ENCODE measurements around the gene MRPL43.

The MRPL43 gene

GRCh38 chr10:100966887-100967286 lies 20.4 kb downstream of the MRPL43 start:
- no peak for DNase-seq (ENCODE audit: low read depth)

- no peak for DNase-seq (ENCODE audit: low read depth)
Measured at GRCh38 chr10:100965820-100966219, 21.5 kb downstream of the MRPL43 start.

DNA sequence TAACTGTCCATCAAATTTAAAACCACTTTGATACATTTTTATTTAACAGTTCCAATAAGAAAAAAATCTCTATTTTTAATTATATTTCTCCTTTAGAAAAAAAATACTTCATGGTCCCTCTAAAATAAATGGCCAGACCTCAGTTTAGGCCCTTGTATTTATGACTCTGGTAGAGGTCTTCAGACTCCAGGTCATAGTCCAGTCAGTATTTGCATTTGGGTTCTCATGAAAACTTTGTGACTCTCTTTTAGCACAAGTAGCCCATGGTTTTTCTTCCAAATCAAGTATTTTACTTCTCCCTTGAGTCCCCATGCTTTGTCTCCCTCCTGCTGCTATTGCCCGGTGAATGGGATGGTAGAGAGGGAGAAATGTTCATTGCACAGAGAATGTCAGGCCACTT lies 23.5 kb downstream of the MRPL43 start:
- no peak for DNase-seq (ENCODE audit: low read depth)

DNA sequence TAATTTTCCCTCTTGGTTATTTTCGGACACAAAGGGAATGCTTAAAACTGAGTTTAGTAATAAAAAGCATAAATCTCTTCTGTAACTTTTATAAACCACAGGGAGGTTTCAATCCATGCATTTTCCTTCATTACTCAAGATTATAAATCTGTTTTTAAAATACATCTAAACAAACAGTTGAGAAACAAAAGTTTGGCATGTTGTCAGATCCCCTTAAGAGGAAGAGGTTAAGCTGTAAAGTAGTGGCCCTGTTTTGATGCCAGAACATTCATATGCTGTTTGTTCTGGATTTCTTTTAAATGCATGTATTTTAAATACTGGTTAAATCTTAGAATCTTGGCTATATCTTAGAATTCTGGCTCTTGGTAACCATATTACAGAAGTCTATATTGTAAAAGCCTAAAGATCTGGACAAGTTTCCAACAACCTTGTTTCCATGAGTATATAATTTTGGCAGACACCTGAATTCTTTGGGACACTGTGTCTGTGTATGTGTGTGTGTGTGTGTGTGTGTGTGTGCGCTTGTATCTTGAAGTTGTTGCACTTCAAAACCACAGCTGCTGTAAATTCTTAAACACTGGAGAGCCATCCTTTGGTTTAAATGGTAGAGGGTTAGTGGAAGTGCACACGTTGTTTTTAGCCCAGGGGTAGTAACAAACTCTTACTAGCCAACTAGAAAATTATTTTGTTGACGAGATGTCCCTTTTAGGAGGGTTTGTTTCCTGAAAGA lies 24.8 kb downstream of the MRPL43 start:
- no peak for DNase-seq (ENCODE audit: low read depth)

- DNase-seq (ENCODE audit: low read depth), result no peak
Measured at GRCh38 chr10:100960251-100960650, 27.0 kb downstream of the MRPL43 start.

DNA sequence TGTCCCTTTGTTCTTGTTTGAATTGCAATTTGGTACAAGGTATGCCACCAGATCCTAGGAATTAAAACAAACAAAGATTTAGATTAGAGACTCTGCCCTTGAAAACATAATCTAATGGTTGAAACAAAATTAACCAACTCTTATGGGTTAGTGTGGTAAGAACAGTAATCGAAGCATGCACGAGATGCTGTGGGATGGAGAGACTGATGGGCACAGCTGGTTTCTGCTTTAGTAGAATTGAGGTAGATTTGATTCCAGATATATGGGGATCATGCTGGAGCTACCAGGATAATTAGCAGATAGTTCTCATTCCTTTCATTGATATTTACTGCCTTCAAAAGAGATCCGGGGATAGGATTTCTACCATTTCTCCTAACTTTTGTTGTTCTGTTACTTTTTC lies 38.4 kb downstream of the MRPL43 start:
- DNase-seq (ENCODE audit: low read depth), result no peak

DNA sequence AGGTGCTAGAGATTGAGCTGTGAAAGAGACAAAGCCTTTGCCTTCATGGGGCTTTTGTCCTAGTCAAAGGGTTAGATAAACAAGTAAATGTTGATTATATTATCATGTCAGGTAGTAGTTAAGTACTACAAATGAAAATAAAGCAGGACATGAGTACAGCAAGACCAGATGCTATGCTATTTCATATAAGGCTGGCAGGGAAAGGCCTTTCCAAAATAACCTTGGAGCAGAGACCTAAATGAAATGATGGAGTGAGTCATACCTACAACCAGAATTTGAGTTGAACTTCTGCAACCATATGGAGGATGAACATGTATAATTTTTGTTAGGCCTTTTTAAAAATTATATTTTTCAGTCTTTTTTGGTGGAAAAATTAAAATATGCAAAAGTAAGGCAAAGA lies 41.5 kb downstream of the MRPL43 start:
- no peak for DNase-seq (ENCODE audit: low read depth)

DNA sequence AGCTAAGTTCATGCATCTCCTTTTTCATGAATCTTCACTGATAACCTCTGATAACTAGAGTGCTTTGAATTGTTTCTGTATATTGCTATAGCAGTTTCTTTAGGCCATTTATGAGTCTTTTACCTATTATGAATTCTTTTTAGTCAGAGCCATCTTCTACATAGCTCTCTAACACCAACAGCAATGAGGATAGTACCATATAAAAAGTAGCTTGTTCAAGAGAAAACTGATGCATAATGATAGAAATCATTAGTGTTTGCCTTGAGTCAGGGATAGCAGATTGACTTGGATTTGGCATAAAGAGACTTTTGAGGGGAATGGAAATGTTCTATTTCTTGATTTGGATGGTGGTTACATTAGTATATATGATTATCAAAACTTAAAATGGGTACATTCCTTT lies 43.8 kb downstream of the MRPL43 start:
- DNase-seq (ENCODE audit: low read depth), result no peak

DNA sequence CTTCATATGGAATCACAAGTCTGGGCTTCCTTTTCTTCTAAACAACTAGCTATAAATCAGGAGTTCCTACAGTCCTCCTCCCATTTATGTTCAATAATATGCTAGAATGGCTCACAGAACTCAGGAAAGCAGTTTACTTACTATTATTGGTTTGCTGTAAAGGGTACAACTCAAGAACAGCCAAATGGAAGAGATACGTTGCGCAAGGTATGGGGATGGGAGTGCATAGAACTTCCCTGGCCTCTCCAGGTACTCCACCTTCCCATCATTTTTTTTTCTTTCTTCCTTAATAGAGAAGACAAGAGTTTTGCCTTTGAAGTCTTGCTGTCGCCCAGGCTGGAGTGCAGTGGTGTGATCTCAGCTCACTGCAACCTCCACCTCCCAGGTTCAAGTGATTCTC lies 45.1 kb downstream of the MRPL43 start:
- DNase-seq (ENCODE audit: low read depth), result no peak

GRCh38 chr10:100939763-100940344 lies 47.4 kb downstream of the MRPL43 start:
- DNase-seq (ENCODE audit: low read depth), result no peak

Data from stimulated activated CD8-positive, alpha-beta memory T cell treated with anti-CD3 and anti-CD28 coated beads, Interleukin-7, amount 100 ng/mL, for 24 hours (primary cell).